Measurements from ENCODE around the gene CLSTN1. TPM values are rescaled to one million over a fixed set of nuclear protein-coding genes. Genes with fewer than 3 reads are reported as not detected.

CLSTN1 gene
- total RNA-seq, 1 experiment from 2014 or later: 119 TPM

DNA sequence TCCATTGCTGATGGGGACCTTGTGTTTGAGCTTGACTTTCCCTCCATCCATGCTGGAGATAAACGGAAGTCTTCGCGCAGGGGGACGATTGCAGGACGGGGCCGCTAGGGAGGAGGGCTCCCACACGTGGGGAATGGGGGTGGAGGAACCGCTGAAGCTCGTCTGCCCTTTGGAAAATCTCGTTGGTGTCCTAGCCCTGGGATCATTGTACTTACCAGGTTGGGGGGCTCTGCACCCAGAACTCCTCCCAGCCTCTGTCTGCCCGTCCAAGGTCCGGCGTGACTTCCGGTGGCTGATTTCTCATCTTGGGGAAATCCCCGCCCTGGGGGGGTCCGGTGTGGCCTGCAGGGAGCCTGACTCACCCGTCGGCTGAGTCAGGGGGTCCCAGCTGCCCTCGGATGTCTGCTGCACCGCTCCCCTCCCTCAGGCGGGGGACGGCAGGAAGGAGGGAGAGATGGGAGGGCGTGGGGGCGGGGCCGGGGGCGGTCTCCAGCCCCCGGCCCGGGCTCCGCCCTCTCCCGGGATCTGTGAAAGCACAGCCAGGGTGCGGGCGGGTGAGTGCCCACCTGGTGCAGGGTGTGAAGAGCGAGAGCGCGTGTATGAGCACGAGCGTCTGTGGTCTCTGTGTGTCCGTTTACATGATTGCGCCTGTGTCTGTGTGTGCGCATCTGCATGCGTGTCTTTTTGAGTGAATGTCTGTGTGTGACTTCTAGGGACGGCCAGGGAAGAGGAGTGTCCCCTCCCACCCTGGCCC lies 136.5 kb downstream of the CLSTN1 start (continued):
- TF ChIP-seq FOXP1 (CRISPR knock-in tag; IDR thresholded peaks at IDR 0.05; ENCODE audit: borderline replicate concordance): no peak
- no peak for TF ChIP-seq NR1H2 (CRISPR knock-in tag; IDR thresholded peaks at IDR 0.05)
- no peak for TF ChIP-seq FOXK1 (CRISPR knock-in tag; IDR thresholded peaks at IDR 0.05)
- no peak for TF ChIP-seq GRHL2 (CRISPR knock-in tag; IDR thresholded peaks at IDR 0.05; ENCODE audit: insufficient replicate concordance, severe bottlenecking)
- no peak for TF ChIP-seq KAT7 (CRISPR knock-in tag; IDR thresholded peaks at IDR 0.05; ENCODE audit: borderline replicate concordance)
- TF ChIP-seq TCF7 (CRISPR knock-in tag; IDR thresholded peaks at IDR 0.05; ENCODE audit: low read depth): no peak
- no peak for TF ChIP-seq JAZF1 (CRISPR knock-in tag; IDR thresholded peaks at IDR 0.05)
- TF ChIP-seq, protein P1, sequence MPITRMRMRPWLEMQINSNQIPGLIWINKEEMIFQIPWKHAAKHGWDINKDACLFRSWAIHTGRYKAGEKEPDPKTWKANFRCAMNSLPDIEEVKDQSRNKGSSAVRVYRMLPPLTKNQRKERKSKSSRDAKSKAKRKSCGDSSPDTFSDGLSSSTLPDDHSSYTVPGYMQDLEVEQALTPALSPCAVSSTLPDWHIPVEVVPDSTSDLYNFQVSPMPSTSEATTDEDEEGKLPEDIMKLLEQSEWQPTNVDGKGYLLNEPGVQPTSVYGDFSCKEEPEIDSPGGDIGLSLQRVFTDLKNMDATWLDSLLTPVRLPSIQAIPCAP (CRISPR knock-in tag; IDR thresholded peaks at IDR 0.05): no peak
- TF ChIP-seq, protein P2, sequence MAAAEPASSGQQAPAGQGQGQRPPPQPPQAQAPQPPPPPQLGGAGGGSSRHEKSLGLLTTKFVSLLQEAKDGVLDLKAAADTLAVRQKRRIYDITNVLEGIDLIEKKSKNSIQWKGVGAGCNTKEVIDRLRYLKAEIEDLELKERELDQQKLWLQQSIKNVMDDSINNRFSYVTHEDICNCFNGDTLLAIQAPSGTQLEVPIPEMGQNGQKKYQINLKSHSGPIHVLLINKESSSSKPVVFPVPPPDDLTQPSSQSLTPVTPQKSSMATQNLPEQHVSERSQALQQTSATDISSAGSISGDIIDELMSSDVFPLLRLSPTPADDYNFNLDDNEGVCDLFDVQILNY (CRISPR knock-in tag; IDR thresholded peaks at IDR 0.05): 0 out of 2 replicates have a peak, but pooled peaks have one; percentile 21
- TF ChIP-seq, protein P3, sequence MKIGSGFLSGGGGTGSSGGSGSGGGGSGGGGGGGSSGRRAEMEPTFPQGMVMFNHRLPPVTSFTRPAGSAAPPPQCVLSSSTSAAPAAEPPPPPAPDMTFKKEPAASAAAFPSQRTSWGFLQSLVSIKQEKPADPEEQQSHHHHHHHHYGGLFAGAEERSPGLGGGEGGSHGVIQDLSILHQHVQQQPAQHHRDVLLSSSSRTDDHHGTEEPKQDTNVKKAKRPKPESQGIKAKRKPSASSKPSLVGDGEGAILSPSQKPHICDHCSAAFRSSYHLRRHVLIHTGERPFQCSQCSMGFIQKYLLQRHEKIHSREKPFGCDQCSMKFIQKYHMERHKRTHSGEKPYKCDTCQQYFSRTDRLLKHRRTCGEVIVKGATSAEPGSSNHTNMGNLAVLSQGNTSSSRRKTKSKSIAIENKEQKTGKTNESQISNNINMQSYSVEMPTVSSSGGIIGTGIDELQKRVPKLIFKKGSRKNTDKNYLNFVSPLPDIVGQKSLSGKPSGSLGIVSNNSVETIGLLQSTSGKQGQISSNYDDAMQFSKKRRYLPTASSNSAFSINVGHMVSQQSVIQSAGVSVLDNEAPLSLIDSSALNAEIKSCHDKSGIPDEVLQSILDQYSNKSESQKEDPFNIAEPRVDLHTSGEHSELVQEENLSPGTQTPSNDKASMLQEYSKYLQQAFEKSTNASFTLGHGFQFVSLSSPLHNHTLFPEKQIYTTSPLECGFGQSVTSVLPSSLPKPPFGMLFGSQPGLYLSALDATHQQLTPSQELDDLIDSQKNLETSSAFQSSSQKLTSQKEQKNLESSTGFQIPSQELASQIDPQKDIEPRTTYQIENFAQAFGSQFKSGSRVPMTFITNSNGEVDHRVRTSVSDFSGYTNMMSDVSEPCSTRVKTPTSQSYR (CRISPR knock-in tag; IDR thresholded peaks at IDR 0.05): 0 out of 2 replicates have a peak, but pooled peaks have one; percentile 16
- no peak for TF ChIP-seq CBFB (CRISPR knock-in tag; IDR thresholded peaks at IDR 0.05; ENCODE audit: low read depth)
- no peak for TF ChIP-seq OVOL2 (CRISPR knock-in tag; IDR thresholded peaks at IDR 0.05; ENCODE audit: borderline replicate concordance)
- TF ChIP-seq GTF2I (CRISPR knock-in tag; conservative IDR thresholded peaks at IDR 0.05): no peak
- TF ChIP-seq, protein P4, sequence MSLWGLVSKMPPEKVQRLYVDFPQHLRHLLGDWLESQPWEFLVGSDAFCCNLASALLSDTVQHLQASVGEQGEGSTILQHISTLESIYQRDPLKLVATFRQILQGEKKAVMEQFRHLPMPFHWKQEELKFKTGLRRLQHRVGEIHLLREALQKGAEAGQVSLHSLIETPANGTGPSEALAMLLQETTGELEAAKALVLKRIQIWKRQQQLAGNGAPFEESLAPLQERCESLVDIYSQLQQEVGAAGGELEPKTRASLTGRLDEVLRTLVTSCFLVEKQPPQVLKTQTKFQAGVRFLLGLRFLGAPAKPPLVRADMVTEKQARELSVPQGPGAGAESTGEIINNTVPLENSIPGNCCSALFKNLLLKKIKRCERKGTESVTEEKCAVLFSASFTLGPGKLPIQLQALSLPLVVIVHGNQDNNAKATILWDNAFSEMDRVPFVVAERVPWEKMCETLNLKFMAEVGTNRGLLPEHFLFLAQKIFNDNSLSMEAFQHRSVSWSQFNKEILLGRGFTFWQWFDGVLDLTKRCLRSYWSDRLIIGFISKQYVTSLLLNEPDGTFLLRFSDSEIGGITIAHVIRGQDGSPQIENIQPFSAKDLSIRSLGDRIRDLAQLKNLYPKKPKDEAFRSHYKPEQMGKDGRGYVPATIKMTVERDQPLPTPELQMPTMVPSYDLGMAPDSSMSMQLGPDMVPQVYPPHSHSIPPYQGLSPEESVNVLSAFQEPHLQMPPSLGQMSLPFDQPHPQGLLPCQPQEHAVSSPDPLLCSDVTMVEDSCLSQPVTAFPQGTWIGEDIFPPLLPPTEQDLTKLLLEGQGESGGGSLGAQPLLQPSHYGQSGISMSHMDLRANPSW (CRISPR knock-in tag; conservative IDR thresholded peaks at IDR 0.05; ENCODE audit: low read depth): no peak
- no peak for TF ChIP-seq PRRX2 (CRISPR knock-in tag; IDR thresholded peaks at IDR 0.05)
- no peak for TF ChIP-seq SOX15 (CRISPR knock-in tag; IDR thresholded peaks at IDR 0.05)
- TF ChIP-seq ZNF396 (CRISPR knock-in tag; IDR thresholded peaks at IDR 0.05; ENCODE audit: borderline replicate concordance): no peak
- TF ChIP-seq, protein P5, sequence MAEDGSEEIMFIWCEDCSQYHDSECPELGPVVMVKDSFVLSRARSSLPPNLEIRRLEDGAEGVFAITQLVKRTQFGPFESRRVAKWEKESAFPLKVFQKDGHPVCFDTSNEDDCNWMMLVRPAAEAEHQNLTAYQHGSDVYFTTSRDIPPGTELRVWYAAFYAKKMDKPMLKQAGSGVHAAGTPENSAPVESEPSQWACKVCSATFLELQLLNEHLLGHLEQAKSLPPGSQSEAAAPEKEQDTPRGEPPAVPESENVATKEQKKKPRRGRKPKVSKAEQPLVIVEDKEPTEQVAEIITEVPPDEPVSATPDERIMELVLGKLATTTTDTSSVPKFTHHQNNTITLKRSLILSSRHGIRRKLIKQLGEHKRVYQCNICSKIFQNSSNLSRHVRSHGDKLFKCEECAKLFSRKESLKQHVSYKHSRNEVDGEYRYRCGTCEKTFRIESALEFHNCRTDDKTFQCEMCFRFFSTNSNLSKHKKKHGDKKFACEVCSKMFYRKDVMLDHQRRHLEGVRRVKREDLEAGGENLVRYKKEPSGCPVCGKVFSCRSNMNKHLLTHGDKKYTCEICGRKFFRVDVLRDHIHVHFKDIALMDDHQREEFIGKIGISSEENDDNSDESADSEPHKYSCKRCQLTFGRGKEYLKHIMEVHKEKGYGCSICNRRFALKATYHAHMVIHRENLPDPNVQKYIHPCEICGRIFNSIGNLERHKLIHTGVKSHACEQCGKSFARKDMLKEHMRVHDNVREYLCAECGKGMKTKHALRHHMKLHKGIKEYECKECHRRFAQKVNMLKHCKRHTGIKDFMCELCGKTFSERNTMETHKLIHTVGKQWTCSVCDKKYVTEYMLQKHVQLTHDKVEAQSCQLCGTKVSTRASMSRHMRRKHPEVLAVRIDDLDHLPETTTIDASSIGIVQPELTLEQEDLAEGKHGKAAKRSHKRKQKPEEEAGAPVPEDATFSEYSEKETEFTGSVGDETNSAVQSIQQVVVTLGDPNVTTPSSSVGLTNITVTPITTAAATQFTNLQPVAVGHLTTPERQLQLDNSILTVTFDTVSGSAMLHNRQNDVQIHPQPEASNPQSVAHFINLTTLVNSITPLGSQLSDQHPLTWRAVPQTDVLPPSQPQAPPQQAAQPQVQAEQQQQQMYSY (CRISPR knock-in tag; IDR thresholded peaks at IDR 0.05): no peak
- no peak for TF ChIP-seq NFE2L1 (CRISPR knock-in tag; IDR thresholded peaks at IDR 0.05)
- TF ChIP-seq, protein P6, sequence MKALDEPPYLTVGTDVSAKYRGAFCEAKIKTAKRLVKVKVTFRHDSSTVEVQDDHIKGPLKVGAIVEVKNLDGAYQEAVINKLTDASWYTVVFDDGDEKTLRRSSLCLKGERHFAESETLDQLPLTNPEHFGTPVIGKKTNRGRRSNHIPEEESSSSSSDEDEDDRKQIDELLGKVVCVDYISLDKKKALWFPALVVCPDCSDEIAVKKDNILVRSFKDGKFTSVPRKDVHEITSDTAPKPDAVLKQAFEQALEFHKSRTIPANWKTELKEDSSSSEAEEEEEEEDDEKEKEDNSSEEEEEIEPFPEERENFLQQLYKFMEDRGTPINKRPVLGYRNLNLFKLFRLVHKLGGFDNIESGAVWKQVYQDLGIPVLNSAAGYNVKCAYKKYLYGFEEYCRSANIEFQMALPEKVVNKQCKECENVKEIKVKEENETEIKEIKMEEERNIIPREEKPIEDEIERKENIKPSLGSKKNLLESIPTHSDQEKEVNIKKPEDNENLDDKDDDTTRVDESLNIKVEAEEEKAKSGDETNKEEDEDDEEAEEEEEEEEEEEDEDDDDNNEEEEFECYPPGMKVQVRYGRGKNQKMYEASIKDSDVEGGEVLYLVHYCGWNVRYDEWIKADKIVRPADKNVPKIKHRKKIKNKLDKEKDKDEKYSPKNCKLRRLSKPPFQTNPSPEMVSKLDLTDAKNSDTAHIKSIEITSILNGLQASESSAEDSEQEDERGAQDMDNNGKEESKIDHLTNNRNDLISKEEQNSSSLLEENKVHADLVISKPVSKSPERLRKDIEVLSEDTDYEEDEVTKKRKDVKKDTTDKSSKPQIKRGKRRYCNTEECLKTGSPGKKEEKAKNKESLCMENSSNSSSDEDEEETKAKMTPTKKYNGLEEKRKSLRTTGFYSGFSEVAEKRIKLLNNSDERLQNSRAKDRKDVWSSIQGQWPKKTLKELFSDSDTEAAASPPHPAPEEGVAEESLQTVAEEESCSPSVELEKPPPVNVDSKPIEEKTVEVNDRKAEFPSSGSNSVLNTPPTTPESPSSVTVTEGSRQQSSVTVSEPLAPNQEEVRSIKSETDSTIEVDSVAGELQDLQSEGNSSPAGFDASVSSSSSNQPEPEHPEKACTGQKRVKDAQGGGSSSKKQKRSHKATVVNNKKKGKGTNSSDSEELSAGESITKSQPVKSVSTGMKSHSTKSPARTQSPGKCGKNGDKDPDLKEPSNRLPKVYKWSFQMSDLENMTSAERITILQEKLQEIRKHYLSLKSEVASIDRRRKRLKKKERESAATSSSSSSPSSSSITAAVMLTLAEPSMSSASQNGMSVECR (CRISPR knock-in tag; IDR thresholded peaks at IDR 0.05; ENCODE audit: borderline replicate concordance): no peak; the same call in 1 of the 2 replicates
- no peak for TF ChIP-seq CREM (CRISPR knock-in tag; IDR thresholded peaks at IDR 0.05)
- TF ChIP-seq TEAD1 (CRISPR knock-in tag; IDR thresholded peaks at IDR 0.05): no peak
